ENCODE data around the gene POC1B.

- TF ChIP-seq CTCF (IDR thresholded peaks at IDR 0.05; ENCODE audit: low read length) (no peak), EZH2 (IDR thresholded peaks at IDR 0.05; ENCODE audit: borderline replicate concordance, low read length) (no peak)
Measured at GRCh38 chr12:89559753-89560152, 33.9 kb upstream of the POC1B start.

Data from OCI-LY1 (cell line).